Measurements from ENCODE around the gene PLD5.
"Not testable (repeated sequence)": the region's sequence is repeated elsewhere in the genome, so short reads cannot be mapped to it uniquely, and the experiment has no call there.

The PLD5 gene

DNA sequence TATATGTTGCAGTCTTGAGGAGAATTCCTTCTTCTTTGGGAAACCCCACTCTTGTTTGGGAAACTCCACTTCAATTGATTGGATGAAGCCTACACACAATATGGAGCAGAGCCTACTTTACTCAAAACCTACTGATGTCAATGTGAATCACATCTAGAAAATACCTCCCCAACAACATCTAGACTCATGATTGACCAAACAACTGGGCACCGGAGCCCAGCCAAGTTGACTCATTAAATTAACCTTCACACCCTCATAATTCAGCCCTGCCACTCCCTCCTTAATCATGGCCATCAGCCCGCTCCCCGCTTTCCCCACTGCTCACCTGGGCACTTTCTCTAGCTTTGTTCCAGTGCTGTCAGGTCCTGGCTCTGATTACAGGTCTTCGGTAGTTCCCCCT lies 317.5 kb downstream of the PLD5 start:
- no peak for DNase-seq

GRCh38 chr1:242205622-242206489 lies 318.6 kb downstream of the PLD5 start:
- DNase-seq: no peak

DNA sequence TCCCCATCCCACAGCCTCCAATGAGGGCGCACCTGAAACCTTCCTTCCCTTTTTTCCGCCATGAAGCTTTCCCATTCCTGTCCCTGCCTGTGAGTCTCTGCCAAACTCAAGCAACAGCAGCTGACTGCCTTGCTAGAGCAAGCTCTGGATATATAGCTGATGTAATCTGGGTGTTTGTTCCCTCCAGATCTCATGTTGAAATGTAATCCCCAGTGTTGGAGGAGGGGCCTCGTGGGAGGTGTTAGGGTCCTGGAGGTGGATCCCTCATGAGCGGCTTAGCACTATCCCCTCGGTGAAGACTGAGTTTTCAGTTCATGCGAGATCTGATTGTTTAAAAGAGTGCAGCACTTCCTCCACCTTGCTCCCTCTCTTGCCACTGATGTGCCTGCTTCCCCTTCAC lies 321.2 kb downstream of the PLD5 start:
- DNase-seq: no peak

GRCh38 chr1:242201090-242201489 lies 323.4 kb downstream of the PLD5 start:
- DNase-seq: no peak

DNA sequence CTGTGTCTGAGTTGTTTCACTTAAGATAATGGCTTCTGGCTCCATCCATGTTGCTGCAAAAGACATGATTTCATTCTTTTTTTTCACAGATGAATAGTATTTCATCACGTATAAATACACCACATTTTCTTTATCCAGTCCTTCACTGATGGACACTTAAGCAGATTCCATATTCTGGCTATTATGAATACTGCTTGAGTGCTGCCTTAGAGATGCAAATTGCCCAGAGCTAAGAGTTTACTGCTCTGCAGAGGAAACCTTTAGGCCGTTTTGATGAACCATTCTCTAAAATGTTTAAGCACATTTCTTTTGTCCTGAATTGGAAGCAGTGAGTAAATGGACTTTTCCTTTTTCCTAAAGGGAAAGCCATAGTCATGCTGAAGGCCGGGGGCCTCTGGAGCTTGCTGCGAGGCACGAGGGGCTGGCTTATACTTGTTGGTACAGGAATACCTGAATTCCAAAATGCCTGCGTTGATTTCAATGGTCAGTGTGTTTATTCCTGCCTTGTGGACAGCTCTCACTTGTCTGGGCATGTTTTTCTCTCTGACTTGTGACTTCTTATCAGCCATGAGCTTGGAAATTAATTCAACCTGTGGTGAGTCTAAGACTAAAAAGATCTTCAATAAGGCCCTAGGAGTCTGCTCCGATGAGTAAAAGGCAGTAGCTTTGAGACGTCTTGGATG lies 324.6 kb downstream of the PLD5 start:
- DNase-seq: no peak

DNA sequence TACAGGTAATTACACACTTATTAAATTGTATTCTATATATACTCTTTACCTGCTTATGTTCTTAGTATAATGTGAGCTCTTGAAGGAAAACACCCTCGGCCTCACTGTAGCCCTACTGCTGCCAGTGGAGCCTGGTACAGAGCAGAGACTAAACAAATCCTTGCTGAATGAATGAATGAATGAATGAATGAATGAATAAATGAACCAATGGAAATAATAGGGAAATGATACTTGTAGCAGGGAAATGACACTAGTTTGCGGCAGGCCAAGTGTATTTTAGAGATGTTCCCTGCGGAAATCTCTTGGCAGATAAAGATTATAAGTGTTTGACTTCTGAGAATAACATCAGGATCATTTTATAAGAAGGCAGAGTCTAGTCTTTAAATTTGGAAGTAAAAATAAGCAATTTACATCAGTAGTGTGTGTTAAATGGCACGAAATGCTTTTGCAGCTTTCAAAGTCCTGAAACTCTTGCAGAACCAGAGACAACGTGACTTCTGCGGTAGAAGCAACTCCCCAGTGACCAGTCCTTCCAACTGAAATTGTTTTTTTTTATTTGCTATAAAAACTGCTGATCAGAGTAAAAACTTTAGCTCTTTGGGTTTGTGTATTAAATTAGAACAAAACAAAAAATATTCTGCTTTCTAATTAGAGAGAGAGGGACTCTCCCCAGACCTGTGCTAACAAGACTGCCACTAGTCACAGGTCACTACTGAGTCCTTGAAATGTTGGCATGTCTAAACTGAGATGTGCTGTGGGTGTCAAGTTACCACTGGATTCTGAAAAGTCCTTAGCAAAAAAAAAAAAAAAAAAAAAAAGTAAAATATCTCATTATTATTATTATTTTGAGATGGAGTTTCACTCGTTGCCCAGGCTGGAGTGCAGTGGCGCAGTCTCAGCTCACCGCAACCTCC lies 326.3 kb downstream of the PLD5 start:
- DNase-seq: no peak

DNA sequence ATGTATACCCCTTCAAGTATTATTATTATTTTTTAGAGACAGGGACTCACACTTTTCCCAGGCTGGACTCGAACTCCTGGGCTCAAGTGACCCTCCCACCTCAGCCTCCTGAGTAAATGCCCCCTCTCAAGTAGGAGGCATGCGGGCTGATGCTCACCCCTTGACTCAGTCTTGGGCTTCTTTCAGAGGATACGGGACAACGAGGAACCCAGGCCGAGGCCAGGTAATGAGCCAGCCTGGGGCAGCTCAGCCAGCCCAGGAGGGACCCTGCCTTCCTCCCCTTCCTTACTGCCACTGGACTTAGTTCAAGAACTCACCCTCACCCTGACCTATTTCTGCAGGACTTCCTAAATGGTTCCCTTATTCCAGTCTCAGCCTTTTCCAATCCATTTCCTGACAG lies 327.6 kb downstream of the PLD5 start:
- DNase-seq: no peak

- no peak for DNase-seq
Observed at GRCh38 chr1:242196101-242196500, 328.4 kb downstream of the PLD5 start.

DNA sequence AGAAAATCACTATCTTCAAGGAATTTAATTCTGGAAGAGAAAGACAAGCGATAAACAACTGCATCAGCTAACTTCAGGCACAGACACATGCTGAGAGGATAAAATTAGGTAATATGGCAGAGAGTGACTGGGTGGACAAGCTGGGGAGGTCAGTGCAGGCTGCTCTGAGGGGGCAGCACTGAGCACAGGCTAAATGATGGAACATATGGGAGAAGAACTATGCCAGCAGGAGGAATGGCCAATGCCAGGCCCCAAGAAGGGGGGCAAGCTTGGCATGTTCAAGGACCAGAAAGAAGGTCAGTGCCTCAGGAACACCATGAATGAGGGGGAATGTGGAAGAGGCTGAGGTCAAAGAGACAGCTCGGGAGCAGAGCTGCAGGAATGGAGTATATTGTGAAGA lies 334.9 kb downstream of the PLD5 start:
- DNase-seq: no peak

DNA sequence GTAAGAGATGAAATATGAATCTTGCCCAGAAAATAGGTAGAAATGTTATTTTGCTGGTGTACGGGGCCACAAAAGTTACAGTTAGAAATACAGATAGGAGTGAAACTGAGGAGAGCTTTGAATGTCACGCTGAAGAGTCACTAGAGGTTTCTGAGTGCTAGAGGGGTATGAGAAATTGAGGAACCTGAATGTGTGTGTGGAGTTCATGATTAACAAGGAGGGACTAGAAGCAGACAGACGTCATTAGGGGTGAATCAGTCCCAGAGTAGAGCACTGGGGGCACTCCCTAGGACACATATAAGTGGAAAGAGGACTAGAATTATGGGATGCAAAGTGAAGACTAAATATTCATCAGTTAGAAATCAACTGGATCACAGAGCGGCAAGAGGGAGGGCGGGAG lies 336.7 kb downstream of the PLD5 start:
- DNase-seq: no peak

GRCh38 chr1:242187171-242187570 lies 337.3 kb downstream of the PLD5 start:
- no peak for DNase-seq

GRCh38 chr1:242185731-242186130 lies 338.8 kb downstream of the PLD5 start:
- DNase-seq: no peak

DNA sequence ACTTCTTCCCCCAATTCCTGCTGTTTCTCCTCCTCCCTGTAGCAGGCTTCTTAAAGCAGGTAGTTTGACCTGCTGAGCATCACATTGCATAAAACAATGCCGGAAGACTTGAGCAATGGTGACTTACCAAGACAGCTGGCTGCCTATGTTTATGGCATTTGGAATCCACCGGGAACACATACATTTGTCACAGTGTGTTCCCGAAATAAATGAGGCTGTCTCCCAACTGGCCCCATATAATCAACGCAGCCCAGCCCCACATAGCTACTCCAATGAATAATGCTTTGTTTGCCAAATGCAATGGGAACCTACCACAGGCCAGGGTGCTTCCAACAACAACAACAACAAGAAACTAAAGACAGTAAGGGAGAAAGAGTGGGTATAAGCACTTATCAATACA lies 339.5 kb downstream of the PLD5 start:
- DNase-seq: no peak

- DNase-seq: not testable (repeated sequence)
Observed at GRCh38 chr1:242179767-242180166, 344.7 kb downstream of the PLD5 start.

DNA sequence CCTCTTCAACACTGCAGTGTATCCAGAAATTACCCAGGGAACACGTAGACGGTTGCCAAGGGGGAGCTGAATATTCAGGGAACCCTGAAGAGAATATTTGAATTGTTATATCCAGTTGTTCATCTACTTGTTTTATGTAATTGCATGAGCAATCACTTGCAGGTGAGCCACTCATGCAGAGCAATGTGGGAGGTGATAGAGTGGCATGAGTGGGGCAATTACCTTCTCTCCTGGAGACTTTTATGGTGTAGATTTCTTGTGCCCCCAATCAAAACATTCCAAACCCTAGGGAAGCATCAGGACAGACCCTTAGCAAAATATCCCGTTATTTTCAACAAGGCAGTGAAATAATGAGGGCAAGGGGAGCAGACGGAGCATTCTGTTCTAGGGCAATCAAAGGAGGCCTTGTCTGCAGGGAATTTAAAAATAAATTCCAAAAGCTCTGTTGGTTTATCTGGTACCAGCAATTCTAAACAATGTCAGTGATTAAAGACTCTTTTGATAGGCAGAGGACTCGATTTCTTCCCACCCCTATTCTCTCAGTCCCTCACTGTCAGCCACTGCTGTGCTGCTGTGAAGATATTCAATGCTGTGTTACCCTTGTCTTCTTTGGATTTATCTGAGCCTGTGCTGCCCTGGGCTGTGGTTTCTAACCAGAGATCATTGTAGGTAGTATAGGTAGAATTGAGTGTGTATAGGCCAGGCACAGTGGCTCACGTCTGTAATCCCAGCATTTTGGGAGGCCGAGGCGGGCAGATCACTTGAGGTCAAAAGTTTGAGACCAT lies 345.4 kb downstream of the PLD5 start:
- DNase-seq: no peak

DNA sequence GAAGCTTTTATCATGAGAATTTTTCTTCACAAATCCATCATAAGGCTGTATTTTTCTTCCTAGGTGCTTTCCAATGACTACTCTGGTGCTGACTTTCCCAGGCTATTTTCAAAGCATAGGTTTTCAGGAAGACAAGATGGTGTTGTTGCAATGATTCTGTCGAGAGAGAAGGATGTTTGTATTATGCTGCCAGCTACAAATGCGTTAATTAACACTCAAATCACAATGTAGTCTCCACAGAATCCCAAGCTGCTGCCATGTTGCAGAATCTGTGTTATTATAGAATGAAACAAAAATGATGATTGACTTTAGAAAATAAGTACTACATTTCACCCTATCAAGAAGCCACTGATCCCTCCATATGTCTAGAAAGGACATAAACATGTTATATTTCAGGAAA lies 346.1 kb downstream of the PLD5 start:
- DNase-seq: no peak

- no peak for DNase-seq
Observed at GRCh38 chr1:242162140-242162539, 362.4 kb downstream of the PLD5 start.

DNA sequence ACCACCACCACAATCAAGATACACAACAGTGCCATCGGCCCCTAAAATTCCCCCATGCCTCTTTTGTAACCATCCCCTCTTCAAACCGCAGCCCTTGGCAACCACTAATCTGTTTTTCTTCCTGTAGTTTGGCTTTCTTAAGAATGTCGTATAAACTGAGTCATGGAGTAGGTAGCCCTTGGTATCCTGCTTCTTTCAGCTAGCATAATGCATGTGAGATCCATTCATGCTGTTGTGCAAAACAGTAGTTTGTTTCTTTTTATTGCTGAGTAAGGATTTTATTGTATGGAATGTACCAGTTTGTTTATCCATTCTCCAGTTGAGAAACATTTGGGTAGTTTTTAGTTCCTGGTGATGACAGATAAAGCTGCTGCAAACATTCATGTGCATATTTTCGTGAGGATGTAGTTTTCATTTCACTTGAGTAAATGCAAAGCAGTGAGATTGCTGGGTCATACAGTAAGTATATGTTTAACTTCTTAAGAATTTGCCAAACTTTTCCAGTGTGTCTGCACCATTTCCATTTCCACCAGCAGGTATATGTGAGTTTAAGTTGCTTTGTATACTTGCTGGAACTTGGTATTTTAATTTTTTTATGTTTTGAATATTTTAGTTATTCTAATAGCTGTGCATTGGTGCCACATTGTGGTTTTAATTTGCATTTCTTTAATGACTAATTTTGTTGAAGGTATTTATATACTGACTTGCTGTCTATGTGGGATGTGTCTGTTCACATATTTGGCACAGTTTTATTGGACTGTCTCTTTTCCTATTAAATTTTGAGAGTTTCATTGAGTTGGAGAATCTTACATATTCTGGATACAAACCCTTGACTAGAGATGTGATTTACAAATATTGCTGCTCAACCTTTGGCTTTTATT lies 377.2 kb downstream of the PLD5 start:
- DNase-seq: no peak

- DNase-seq: no peak
Observed at GRCh38 chr1:242146652-242147051, 377.8 kb downstream of the PLD5 start.

- no peak for DNase-seq
Observed at GRCh38 chr1:242140836-242141235, 383.7 kb downstream of the PLD5 start.

- DNase-seq: no peak
Observed at GRCh38 chr1:242139986-242140385, 384.5 kb downstream of the PLD5 start.

DNA sequence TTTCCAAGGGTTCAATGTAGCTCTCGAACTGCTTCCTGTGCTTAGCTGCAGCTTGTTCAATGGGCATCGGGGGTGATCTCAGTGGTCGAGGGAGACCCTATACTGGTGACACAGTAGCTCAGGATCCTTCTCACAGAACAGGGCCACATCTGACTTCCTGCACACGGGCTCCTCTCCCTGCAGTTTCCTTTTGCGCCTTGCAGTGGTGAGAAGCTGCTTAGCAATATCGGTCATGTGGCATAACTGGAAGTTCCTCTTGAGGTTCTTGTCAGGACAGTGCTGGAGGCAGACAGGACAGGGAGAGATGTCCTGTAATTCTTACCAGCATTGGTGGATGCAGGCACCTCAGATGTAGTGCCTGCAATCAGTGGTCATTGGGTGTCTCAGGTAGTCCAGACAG lies 385.1 kb downstream of the PLD5 start:
- DNase-seq: no peak

All from activated naive CD4-positive, alpha-beta T cell treated with anti-CD3 and anti-CD28 coated beads, Interleukin-2, amount 50 U/mL, for 16 hours (primary cell).